GM13977 (cell line): ENCODE data around the gene PSPN.

Experiments used
- DNase-seq: peaks from one replicate; pipeline ENCODE4 v3.0.0; 2012; ENCODE audit warnings: low spot score
- in situ Hi-C: fragments of 300-500 bp; cut with MboI; formaldehyde crosslinking; loops from one replicate; pipeline ENCODE4 v1.12.0; 2022; ENCODE audit warnings: low sequenced_read_pairs, low pct_unique_long_range_greater_than_20kb, mixed read lengths, inconsistent platforms; ENCODE audit not compliant: unreplicated experiment
- TF ChIP-seq, protein P1 (sequence below): IDR thresholded peaks from 2 replicates; pipeline ENCODE4 v1.5.1; 2012; ENCODE audit warnings: mild to moderate bottlenecking, control low read depth; ENCODE audit not compliant: insufficient read depth; ENCODE audit errors: extremely low read depth, missing control alignments

PSPN gene

DNA sequence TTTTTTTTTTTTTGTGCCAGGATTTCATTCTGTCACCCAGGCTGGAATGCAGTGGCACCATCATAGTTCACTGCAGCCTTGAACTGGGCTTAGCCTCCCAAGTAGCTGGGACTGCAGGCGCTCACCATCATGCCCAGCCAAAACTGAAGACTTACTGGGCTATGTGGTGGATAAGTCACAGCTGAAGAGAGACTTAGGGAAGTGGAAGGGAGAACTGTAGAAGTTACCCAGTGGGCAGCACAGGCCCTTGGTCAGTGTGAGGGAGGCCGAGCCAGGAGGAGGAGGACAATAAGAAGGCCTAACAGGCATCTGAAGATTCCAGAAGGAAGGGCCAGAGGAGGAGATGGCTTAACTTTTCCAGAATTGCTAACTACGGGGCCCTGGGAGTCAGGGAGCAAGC, 4.0 kb upstream of the PSPN start:
- no peak for DNase-seq
- in situ Hi-C loops: no loop called here
- TF ChIP-seq, protein P1, sequence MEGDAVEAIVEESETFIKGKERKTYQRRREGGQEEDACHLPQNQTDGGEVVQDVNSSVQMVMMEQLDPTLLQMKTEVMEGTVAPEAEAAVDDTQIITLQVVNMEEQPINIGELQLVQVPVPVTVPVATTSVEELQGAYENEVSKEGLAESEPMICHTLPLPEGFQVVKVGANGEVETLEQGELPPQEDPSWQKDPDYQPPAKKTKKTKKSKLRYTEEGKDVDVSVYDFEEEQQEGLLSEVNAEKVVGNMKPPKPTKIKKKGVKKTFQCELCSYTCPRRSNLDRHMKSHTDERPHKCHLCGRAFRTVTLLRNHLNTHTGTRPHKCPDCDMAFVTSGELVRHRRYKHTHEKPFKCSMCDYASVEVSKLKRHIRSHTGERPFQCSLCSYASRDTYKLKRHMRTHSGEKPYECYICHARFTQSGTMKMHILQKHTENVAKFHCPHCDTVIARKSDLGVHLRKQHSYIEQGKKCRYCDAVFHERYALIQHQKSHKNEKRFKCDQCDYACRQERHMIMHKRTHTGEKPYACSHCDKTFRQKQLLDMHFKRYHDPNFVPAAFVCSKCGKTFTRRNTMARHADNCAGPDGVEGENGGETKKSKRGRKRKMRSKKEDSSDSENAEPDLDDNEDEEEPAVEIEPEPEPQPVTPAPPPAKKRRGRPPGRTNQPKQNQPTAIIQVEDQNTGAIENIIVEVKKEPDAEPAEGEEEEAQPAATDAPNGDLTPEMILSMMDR: no peak

DNA sequence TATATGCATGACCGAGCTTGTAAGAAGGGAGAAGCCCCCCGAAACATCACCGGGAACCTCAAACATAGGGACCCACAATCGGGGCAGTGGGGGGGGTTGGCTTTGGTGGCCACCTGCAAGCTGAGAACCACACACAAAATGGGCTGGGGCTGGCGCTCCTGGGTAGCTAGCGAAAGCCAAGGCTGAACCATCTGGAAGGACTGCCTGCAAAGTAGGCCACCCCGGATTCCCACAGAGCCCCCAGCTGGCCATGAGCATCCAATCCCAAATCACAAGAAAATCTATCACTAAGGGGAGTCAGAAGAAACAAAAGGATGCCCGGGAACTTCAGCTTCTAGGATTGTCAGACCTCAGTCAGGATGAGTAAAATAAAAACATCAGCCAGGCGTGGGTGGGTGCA, 2.8 kb upstream of the PSPN start:
- no peak for DNase-seq
- in situ Hi-C loops: no loop called here
- TF ChIP-seq, protein P1: no peak

DNA sequence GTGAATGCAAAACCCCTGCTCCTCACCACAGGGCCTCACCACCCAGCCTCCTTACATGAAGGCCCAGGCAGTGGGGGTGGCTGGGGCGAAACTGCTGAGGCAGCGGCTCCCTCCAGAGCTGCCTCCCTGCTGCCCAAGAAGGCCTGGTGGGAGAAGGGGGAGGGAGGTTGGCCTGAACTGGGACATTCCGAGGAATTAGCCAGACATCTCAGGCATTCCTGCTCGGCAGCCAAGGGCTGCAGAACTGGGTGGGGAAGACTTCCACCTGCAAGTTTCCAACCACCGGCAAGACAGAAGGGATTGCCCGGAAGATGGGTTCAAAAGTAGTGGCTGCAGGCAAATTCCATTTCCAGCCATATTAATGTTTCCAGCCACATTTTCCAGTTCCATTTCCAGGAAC, 2.3 kb upstream of the PSPN start:
- TF ChIP-seq, protein P1: no peak
- no peak for DNase-seq
- in situ Hi-C loops: no loop called here

DNA sequence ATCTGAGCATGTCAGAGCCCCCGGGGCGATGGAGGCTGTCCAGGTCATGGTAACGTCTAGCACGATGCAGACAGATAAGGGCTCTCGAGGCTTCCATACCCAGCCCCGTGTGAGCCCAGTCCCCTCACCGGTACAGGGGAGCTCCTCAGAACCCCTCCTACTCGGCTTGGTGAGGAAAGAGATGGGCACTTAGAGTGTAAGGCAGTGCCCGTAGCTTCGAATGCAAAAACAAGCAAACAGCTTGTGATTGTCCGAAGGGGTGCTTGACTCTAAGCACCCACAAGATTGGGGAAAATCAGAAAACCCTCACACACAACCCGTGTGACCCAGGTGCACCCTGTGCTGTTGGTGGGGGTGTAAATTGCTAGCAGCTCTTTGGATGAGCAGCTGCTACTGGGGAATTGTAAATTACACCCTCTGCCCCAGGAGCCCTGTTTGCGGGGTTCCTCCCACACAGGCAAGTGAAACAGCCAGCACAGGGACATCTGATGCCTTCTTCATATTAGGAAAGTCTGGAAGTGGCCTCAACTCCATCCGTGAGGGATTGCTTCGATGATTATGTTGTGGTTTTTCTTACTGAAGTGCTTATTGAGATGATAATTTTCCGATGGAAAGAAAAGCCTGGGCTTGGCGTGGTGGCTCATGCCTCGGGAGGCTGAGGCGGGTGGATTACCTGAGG, 918 bp upstream of the PSPN start:
- DNase-seq: no peak
- TF ChIP-seq, protein P1: no peak
- in situ Hi-C loops: no loop called here

DNA sequence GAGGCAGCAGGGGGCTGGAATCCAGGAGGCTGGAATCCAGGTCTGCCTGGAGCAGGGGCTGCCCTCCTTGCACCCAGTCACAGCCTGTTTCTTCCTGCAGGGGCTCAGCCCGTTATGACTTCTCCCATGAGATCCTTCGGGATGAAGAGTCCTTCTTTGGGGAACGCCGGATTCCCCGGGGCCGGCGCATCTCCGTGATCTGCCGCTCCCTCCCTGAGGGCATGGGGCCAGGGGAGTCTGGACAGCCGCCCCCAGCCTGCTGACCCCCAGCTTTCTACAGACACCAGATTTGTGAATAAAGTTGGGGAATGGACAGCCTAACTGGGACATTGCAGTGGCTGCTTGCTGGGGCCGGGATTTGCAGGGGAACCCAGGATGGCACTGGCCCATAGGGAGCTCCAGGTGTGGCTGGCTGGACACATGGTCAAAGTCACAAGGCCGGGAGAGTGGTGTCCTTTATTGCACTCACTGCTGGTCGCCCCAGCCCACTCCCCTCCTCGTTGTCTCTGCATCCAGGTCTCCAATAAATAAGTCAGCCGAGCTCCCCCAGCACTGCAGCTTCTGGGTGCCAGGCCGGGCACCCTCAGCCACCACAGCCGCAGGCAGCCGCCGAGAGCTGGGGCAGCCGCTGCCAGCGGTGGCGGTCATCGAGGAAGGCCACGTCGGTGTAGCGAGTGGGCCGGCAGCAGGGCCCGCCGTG, 872 bp downstream of the PSPN start:
- TF ChIP-seq, protein P1: no peak
- no peak for DNase-seq
- in situ Hi-C loops: no loop called here

DNA sequence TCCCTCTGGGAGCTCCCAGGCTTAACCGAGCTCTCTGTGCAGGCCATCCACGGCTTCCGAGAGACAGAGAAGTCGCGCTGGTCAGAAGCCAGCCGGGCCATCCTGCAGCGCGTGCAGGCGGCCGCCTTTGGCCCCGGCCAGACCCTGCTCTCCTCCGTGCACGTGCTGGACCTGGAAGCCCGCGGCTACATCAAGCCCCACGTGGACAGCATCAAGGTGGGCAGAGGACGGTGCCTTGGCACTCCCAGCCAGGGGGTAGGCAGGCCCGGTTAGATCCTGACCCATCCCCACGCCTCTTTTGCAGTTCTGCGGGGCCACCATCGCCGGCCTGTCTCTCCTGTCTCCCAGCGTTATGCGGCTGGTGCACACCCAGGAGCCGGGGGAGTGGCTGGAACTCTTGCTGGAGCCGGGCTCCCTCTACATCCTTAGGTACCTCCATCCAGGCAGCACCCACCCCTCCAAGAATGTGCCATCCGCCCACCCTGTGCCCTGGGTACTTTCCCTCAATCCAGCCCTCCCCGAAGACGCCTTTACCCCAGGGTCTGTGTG, 1.5 kb downstream of the PSPN start:
- in situ Hi-C loops: no loop called here
- TF ChIP-seq, protein P1: no peak
- no peak for DNase-seq

DNA sequence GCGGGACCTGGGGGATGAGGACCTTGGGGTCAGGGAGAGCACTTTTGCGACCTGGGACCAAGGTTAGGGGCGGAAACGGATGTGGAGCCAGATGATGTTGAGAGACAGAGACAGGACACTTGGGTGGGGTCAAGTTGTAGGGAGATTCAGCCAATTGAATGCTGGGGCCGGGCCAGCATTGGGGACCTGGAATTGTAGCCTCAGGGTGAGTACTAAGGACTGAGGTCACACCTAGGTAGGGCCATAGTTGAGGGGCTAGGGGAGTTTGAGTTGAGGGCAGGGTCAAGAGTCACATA, 2.0 kb downstream of the PSPN start:
- in situ Hi-C loops: no loop called here
- TF ChIP-seq, protein P1: no peak
- DNase-seq: peak; percentile 42
